Fibroblast of pulmonary artery (primary cell): ENCODE data around the gene SLC29A1.
A peak's percentile ranks its signal among the peaks of the same experiment; 100 is the strongest.

Source experiments
- DNase-seq: peaks from one replicate; pipeline ENCODE4 v3.0.0-alpha.2; 2010; ENCODE audit warnings: low read depth
- H3K4me3 ChIP-seq: replicated peaks from 2 replicates; pipeline ENCODE4 v1.5.1; 2011; ENCODE audit warnings: low read depth, mild to moderate bottlenecking, control low read depth, low read length, moderate library complexity
- TF ChIP-seq, protein P1 (sequence below): IDR thresholded peaks from 2 replicates; pipeline ENCODE4 v1.5.1; 2011; ENCODE audit warnings: mild to moderate bottlenecking, control low read depth, low read length, inconsistent platforms; ENCODE audit errors: missing control alignments

SLC29A1 gene

DNA sequence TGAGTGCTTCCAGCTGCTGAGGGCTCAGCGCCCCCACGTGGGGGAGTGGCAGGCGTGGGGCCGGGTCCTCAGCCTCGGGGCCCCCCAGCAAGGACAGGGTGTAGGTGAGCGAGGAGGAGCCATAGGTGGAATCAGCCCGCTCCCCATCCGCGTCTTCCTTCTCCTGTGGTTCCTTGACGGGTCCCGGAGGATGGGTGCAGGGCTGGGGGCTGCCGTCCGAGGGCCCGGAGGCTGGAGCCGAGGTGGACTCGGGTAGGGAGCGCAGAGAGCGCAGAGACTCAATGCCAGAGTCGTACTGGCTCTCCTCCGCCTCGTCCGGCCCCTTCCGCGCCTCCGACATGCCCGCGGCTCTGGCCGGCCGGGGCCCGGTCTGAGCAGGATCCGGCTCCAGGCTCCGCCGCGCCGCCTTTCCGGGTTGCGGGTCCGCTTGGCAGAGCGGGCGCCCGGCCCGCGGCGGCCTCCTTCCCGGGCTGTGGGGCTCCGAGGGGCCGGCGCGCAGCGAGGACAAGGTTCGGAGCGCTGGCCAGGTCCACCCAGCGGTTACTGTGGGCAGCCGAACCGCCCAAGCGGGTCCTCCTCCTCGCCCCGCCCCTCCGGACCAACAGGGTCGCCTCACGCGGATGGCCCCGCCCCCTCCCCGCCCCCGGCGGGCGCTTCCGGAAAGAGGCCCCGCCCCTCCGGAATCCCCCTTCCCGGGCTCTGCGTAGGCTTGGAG is 41.8 kb downstream of the SLC29A1 start, which contains the start of gene NFKBIE:
TSS of gene NFKBIE (minus strand) at position 545 of the 715 bp plus-strand sequence. CDS start at position 340, 205 bp downstream.
- peak; percentile 91 for DNase-seq
- TF ChIP-seq, protein P1, sequence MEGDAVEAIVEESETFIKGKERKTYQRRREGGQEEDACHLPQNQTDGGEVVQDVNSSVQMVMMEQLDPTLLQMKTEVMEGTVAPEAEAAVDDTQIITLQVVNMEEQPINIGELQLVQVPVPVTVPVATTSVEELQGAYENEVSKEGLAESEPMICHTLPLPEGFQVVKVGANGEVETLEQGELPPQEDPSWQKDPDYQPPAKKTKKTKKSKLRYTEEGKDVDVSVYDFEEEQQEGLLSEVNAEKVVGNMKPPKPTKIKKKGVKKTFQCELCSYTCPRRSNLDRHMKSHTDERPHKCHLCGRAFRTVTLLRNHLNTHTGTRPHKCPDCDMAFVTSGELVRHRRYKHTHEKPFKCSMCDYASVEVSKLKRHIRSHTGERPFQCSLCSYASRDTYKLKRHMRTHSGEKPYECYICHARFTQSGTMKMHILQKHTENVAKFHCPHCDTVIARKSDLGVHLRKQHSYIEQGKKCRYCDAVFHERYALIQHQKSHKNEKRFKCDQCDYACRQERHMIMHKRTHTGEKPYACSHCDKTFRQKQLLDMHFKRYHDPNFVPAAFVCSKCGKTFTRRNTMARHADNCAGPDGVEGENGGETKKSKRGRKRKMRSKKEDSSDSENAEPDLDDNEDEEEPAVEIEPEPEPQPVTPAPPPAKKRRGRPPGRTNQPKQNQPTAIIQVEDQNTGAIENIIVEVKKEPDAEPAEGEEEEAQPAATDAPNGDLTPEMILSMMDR: peak; percentile 14
- H3K4me3 ChIP-seq: peak within 1 kb of the TSS; percentile 68

DNA sequence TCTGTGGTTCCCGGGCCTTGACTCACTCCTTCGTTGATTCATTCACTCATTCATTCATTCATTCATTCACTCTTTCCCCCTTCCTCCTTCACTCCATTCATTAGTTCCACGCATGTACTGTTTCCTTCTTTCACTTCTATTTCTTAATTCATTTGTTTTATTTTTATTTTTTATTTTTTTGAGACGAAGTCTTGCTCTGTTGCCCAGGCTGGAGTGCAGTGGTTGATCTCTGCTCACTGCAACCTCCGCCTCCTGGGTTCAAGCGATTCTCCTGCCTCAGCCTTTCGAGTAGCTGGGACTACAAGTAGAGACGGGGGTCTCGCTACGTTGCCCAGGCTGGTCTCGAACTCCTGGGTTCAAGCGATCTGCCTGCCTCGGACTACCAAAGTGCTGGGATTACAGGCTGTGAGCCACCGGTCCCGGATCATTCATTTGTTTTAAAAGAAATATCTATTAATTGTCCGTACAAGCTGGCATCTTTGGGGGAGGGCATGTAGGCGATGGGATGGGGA is 42.4 kb downstream of the SLC29A1 start:
- TF ChIP-seq, protein P1: no peak
- no peak for DNase-seq
- H3K4me3 ChIP-seq: no peak overlapping the region

DNA sequence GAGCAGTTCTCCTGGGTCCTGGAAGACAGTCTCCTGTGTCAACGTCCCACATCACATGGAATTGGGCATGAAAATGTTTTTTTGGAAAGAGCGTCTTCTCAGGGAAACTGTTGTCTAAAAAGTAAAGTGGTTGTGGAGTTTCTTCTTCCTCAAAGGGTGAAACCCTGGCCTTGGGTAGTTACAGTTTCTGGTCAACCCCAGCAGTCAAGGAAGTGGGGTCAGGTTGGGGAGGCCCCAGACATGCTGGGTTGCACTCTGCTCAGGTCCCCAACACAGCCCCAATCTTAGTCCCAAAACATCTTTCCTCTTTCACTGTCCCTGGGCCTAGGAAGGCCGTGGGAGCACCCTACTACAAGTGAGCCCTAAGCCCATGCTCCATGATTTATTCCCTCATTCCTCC is 43.0 kb downstream of the SLC29A1 start:
- no peak for DNase-seq
- no peak overlapping the region for H3K4me3 ChIP-seq
- TF ChIP-seq, protein P1: no peak

DNA sequence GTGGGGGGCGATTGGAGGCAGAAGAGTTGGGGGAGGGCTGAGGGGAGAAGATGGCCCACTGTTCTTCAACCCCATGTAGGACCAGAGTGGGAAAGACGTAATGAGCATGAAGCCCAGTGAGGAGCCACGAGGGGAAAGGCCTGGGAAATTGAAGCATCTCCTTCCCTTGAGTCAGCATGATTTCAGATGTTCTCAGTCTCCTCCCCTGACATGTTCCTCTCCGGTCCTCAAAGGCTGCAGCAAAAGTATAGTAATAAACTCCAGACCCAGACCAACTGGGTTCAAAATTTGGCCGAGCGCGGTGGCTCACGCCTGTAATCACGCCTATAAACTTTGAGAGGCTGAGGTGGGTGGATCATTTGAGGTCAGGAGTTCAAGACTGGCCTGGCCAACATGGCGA is 43.9 kb downstream of the SLC29A1 start:
- H3K4me3 ChIP-seq: no peak overlapping the region
- TF ChIP-seq, protein P1: no peak
- DNase-seq: no peak

DNA sequence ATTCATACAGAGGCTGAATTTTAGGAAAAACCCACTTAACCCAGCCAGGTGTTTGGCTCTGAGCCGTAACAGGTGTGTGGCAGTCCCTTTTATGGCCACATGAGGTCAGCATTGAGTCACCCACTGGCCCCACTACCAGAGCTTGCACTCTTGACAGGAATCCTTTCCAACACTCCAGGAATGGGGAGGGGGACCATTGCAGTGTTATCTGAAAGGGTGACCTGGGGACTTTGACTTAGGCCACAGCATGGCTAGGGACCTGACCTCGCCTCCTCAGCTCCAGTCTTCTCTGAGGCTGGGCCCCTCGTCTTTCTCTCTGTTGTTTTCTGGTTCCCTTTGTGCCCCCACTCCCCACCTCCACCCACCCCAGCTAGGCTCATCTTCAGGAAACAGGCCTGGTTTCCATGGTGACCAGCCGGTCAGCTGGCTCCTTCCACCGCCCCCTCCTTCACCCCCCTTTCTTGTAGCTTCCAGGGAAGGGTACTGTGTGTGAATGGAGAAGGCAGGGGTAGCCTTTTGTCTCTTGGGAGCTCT is 44.8 kb downstream of the SLC29A1 start:
- no peak overlapping the region for H3K4me3 ChIP-seq
- DNase-seq: peak; percentile 62

DNA sequence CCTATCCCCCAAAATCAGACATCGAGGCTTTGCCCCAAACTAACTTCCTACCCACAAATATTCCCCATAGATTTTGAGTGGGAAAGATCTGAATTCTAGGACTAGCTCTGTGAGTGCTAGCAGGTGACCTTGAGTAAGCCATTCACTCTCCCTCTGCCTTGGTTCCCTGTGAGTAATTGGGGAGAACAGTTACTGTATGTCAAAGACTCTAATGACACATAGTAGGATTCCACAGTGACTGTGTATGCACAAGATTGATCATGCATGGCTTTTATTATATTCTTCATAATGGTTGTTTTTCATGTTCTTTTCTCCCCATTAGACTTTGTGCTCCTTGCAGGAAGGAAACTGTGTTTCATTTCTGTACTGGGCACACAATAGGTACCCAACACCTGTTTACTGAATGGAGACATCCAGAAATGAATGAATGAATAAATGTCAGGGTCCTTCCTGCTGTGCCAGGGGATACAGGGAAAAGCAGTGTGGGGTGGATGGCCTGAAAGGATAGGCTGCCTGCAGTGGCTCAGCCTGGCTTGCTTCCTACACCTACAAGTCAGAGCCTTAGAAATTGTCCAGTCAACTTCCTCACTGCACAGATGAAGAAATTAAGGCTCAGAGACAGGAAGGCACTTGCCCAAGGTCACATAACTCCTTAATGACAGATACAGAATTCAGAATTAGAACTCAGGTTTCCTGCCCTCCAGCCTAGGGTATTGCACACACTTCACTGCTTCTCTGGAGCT is 46.0 kb downstream of the SLC29A1 start:
- DNase-seq: no peak
- no peak overlapping the region for H3K4me3 ChIP-seq
- TF ChIP-seq, protein P1: no peak

More for the DNA sequence above, 44.8 kb downstream of the SLC29A1 start:
- TF ChIP-seq, protein P1: peak; percentile 99
